HL-60 (cell line): ENCODE data around the gene ANXA10.
"Not testable (repeated sequence)": the region's sequence is repeated elsewhere in the genome, so short reads cannot be mapped to it uniquely, and the experiment has no call there.

Experiments
- DNase-seq, 2 experiments: peaks; one replicate each; pipeline ENCODE4 v3.0.0-alpha.2; 2010 to 2020; ENCODE audit warnings: low read depth in 1 of 2, low spot score in 1 of 2
- H3K27ac ChIP-seq: fragments of 250-450 bp; sonication (Bioruptor Pico); replicated peaks from 2 replicates; pipeline ENCODE4 v1.5.1; 2020; ENCODE audit warnings: mild to moderate bottlenecking, moderate library complexity
- H3K27me3 ChIP-seq: fragments of 250-450 bp; sonication (Bioruptor Pico); 2 replicates; pipeline ENCODE4 v1.5.1; 2021; ENCODE audit warnings: mild to moderate bottlenecking, moderate library complexity; ENCODE audit not compliant: insufficient read depth, poor library complexity, severe bottlenecking
- H3K4me3 ChIP-seq: replicated peaks from 2 replicates; pipeline ENCODE4 v1.5.1; 2011; ENCODE audit warnings: mild to moderate bottlenecking, control low read depth, low read length; ENCODE audit not compliant: insufficient read depth
- GABPA ChIP-seq: IDR thresholded peaks from 2 replicates; pipeline ENCODE4 v1.6.1; 2012; ENCODE audit warnings: low read depth
- POLR2AphosphoS5 ChIP-seq: IDR thresholded peaks from 2 replicates; pipeline ENCODE4 v1.6.1; 2012; ENCODE audit warnings: low read depth
- REST ChIP-seq: IDR thresholded peaks from 2 replicates; pipeline ENCODE4 v1.6.1; 2012; ENCODE audit warnings: low read depth; ENCODE audit not compliant: insufficient replicate concordance
- SPI1 ChIP-seq: IDR thresholded peaks from 2 replicates; pipeline ENCODE4 v1.6.1; 2012; ENCODE audit warnings: low read depth, mild to moderate bottlenecking, borderline replicate concordance
- TF ChIP-seq, protein P1 (sequence below): IDR thresholded peaks from one replicate; pipeline ENCODE4 v1.5.1; 2011; ENCODE audit warnings: low read length, control low read depth, inconsistent platforms; ENCODE audit not compliant: insufficient read depth

The ANXA10 gene

GRCh38 chr4:168129802-168130201 lies 37.5 kb downstream of the ANXA10 start:
- TF ChIP-seq, protein P1, sequence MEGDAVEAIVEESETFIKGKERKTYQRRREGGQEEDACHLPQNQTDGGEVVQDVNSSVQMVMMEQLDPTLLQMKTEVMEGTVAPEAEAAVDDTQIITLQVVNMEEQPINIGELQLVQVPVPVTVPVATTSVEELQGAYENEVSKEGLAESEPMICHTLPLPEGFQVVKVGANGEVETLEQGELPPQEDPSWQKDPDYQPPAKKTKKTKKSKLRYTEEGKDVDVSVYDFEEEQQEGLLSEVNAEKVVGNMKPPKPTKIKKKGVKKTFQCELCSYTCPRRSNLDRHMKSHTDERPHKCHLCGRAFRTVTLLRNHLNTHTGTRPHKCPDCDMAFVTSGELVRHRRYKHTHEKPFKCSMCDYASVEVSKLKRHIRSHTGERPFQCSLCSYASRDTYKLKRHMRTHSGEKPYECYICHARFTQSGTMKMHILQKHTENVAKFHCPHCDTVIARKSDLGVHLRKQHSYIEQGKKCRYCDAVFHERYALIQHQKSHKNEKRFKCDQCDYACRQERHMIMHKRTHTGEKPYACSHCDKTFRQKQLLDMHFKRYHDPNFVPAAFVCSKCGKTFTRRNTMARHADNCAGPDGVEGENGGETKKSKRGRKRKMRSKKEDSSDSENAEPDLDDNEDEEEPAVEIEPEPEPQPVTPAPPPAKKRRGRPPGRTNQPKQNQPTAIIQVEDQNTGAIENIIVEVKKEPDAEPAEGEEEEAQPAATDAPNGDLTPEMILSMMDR: no peak
- TF ChIP-seq POLR2AphosphoS5 (no peak), SPI1 (no peak), REST (no peak), GABPA (no peak)
- no peak overlapping the region for H3K27ac ChIP-seq

GRCh38 chr4:168131196-168131595 lies 38.9 kb downstream of the ANXA10 start:
- DNase-seq: no peak

More at GRCh38 chr4:168129802-168130201, 37.5 kb downstream of the ANXA10 start:
- H3K4me3 ChIP-seq: no peak overlapping the region
- no peaks in the 10 kb centered on the region for H3K27me3 ChIP-seq
- no peak for DNase-seq

DNA sequence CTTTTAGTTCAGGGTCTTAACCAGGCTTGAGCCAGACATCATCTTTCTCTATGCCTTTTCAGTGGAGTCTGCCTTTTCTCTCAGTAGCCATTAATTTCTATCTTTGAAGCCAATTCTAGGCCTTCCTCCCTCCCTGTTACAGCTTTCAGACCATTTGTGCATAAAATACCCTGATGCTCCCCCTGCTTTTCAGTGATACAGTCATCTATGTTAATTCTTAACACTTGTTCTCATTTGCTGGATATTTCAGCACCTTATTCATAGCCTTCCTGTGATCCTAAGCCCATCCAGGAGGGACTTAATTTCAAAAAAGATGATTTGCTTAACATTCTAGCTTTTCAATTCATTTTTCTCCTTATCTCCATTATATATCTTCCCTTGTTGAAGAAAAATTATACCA lies 42.3 kb downstream of the ANXA10 start:
- no peak for DNase-seq
- Histone ChIP-seq H3K27ac (no peak overlapping the region), H3K27me3 (no peaks in the 10 kb centered on the region), H3K4me3 (no peak overlapping the region)
- TF ChIP-seq, protein P1: no peak
- TF ChIP-seq POLR2AphosphoS5 (no peak), REST (no peak), SPI1 (no peak), GABPA (no peak)

More at GRCh38 chr4:168131196-168131595, 38.9 kb downstream of the ANXA10 start:
- Histone ChIP-seq H3K4me3 (no peak overlapping the region), H3K27me3 (no peaks in the 10 kb centered on the region), H3K27ac (no peak overlapping the region)
- TF ChIP-seq, protein P1: no peak
- no peak for TF ChIP-seq GABPA

- H3K27ac ChIP-seq, DNase-seq, H3K27me3 ChIP-seq, H3K4me3 ChIP-seq: not testable (repeated sequence)
These were observed 43.5 kb downstream of the ANXA10 start for GRCh38 chr4:168135860-168136259.

DNA sequence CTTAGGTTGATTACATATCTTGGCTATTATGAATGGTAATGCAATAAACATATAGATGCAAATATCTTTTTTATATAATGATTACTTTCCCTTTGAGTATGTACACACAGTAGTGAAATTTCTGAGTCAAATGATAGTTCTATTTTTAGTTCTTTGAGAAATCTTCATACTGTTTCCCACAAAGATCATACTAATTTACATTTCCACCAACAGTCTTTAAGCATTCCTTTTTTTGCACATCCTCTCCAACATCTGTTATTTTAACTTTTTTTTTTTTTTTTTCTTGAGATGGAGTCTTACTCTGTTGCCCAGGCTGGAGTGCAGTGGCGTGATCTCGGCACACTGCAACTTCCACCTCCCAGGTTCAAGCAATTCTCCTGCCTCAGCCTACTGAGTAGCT lies 45.4 kb downstream of the ANXA10 start:
- not testable (repeated sequence) for DNase-seq, H3K4me3 ChIP-seq, H3K27ac ChIP-seq, H3K27me3 ChIP-seq
